HTERT RPE-1 (cell line): ENCODE measurements around the gene IMMP2L.

Experiments used
- in situ Hi-C: fragments of 300-500 bp; cut with MboI; formaldehyde crosslinking; loops from 4 replicates; pipeline ENCODE4 v1.14.3; 2020; ENCODE audit warnings: low sequenced_read_pairs

IMMP2L gene

DNA sequence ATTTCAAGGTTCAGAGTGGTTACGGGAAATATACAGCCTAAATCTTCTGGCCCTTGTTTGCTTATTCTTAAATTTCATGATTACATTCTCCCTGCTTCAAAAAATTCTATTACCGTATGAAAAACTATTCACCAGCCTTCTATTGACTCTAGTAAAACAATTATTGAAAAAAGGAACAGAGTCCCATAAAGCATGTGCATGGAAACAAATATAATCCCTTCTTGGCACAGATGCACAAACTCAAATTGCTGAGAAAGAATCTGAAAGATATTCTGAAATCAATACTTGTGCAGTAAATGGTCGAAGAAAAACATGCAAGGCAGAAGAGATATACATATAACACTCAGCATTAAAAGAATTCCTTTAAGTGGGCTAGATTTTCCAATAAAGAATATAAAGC lies 387.8 kb downstream of the IMMP2L start:
- in situ Hi-C loops: no loop called here

DNA sequence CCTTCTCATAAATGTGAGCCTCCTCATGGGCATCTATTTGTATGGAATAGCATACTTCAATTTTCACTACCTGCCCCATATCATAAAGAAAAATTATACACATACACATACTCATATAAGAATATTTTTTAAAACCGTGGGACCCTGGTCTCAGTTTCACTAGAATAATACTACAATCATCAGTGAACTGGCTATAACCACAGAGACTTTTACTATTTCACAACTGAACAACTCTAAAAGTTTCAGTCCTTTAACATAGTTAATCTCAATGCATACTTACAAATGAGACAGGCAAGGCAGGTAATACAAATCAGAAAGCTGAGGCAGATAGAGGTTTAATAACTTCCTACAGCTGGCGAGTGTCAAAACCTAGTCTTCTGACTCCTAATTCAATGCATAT lies 388.3 kb downstream of the IMMP2L start:
- in situ Hi-C loops: no loop called here

DNA sequence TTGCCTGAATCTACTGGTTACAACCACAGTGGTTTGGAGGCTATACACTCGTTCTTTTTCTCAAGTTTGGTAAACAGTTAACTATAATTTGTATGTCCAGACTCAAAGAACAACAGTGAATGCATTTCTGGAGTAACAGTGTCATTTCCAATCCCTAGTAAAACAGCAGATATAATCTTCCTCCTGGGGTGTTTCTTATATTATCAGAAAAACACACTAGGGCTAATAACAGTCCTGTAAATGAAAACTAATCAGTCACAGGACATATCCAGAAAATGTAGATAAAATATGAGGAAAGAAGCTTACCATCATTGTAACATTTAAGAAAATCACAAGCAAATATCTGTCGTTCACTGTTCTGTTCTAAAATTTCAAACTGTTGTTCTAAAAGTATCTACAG lies 388.8 kb downstream of the IMMP2L start:
- in situ Hi-C loops: no loop called here

DNA sequence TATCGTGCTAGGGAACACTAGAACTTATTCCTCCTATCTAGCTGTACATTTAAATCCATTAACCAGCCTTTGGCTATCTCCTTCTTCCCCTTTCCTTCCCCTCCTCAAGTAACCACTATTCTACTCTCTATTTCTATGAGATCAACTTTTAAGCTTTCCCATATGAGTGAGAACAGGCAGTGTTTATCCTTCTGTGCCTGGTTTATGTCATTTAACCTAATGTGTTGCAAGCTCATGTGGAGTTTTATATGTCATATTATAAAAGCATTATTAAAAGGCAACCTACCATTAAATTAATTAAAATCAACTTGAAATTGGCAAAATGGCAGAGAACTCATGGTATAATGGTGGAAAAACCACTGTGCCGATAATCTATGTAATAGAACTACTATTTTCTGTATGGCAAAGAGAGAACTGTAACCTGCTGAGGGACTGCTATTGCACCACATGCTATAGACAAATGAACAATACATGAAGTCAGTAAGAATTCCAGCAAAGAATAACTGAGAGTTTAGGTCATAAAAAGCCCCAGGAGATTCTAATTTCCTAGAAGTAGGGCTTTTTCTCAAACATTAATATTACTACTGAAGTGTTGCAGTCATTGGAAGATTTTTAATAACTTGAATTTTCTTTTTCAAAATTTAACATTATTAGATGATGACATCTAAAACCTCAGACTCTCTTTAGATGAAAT lies 389.6 kb downstream of the IMMP2L start:
- in situ Hi-C loops: no loop called here

DNA sequence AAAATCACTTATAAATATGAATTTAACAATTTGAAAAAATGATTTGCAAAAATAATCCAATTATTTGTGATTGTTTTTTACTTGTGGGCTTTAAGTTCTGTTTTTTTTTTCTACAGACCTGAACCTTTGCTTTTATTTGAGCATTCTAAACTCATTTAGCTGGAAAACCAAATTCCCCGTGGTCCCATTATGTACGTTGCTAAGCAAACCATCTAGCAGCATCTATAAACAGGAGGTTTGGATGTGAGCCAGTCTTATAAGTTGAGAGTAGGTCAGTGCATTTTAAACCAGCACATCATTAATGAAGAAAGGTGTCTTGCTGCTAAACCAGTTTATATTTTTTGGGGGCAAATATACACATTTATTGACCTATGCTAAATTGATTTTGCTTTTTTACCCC lies 394.1 kb downstream of the IMMP2L start:
- in situ Hi-C loops: no loop called here

DNA sequence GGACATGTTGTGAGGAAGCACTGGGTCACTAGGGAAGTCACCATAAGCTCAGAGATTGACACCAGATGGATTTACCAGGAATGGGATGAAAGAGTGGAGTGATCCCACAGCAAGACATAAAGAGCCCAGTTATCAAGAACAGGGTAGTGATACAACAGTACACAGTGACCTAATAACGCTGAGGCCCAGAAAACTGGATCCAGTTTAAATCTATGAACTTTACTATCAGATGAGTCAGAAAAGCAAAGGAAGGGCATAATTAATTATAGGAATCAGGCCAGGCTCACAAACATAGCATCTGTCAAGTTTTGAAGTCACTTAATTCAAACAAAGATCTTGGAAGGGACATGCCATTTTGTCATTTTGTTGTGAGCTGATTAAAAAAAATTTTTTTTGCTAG lies 397.9 kb downstream of the IMMP2L start:
- in situ Hi-C loops: no loop called here

DNA sequence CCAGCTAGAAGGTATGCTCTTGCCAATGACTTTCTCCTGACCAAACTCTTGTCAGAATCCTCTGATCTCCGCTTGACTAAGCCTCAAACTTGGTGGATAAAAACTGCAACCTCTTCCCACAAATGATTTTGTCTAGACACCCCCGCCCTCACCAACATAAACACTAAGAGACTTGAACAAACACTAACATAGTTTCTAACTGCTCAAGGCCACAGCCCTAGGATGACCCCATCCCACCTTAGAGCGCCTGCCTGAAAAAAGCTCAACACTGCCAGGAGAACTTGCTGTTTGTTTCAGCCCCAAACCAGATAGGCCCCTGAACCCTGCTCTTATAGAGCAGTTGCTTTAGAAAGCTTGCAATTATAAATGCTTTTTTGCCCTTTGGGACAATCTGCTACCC lies 399.6 kb downstream of the IMMP2L start:
- in situ Hi-C loops: no loop called here

DNA sequence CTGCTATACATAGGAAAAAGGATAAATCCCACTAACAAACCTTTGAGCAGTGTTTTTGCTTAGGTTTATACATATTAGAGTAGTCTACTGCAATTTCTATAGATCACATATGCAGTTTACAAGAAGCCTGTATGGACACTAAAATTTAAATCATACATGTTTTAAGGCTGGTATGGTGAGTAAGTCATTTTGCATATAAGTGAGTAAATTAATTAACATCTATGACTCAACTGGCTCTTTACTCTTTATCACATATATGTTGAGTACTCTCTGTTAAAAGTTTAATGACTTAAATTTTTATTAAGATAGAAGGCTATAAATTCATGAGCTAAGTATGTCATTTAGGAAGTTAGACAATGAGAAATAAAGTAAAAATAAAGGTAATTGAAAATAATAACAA lies 402.0 kb downstream of the IMMP2L start:
- in situ Hi-C loops: no loop called here

DNA sequence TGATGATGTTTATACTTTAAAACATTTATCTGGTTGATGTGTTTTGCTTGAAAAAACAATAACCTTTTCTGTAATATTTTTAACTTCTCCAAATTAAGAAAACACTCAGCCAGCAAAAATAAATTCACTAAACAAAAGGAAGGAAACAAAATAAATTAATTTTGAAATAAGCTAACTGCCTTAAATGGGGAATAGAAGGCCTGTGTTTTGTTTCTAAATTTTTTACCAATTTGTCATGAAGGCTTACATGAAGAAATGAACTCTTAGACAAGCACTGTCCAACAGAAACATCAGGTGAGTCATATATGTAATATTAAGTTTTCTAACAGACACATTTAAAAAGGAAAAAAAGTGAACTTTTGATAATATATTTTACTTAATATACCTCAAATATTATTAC lies 402.9 kb downstream of the IMMP2L start:
- in situ Hi-C loops: no loop called here

DNA sequence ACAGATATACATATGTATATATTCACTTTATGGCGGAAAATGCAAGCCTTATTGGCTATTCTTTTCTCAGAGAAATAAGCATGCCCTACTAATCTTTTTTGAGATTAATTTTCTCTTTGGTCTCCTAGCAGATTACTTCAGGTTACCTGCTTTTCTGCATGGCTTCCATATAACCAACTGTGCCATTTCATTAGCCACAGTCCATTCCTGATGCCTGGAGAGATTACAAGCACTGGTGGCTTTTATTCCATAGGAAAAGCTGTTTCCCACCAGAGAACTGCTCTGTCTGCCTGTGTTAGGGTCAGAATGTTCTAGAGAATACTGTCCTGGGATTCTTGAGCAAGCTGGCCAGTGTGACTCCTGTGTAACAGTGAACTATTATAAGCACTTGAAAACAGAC lies 411.6 kb downstream of the IMMP2L start:
- in situ Hi-C loops: no loop called here

DNA sequence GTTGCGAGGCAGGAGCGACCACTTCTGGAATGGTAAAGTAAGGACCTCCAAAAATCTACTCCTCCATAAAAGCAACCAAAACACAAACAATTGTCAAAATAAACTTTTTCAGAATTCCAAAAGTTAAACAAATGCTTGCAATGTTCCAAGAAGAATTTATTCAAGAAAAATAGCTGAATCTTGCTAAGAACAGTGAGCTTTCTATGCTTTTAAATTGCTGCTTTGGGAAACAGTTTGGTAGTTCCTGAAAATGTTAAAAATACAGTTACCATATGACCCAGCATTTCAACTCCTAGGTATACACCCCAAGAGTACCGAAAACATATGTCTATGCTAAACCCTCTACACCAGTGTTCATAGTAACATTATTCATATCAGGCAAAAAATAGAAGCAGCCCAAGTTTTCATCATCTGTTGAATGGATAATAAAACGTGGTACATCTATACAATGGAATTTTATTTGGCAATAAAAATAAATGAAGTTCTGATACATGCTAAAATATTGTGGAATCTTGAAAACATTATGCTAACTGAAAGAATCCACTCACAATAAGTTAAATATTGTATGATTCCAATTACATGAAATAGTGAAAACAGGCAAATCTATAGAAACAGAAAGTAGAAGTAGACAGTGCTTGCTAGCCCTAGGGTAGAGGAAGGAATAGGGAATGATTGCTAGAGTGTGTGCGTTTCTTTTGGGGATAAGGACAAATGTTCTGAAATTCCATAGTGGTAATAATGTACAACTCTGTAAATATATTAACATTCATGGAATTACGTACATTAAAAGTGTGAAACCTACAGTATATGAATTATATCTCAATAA lies 414.4 kb downstream of the IMMP2L start:
- in situ Hi-C loops: no loop called here

DNA sequence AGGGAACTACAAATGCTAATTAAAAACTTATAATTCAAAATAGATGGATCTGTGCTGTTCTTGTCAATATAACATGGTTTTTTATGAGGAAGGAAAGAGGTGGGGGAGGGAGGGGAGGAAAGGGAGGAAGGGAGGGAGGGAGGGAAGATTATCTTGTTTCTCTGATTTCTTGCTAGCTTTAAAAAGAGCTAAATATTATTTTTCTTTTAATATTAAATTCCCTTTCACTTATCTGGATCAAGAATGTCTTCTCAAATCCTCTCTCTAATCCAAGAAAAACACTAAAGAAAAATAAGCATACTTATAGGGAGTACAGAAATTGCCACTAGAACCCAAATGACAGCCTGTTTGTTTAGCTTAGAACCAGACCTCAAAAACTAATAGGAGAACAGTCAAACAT lies 416.2 kb downstream of the IMMP2L start:
- in situ Hi-C loops: no loop called here

DNA sequence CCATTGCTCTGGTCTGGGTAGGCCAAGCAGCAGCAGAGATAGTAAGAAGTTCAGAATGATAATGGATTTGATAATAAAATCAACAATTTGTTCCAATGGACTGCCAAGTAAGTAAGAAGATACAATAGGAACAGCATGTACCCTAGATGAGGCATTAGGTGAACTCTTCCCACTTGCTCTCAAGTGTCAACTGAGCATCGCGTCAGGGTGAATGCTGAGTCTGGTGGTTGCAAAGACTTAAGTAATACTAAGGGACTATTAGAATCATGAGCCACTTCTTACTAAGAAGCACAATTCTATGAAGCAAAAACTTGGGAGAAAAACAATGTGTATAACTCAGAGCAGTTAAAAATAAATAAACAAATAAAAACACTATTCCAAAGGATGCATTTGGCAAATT lies 416.8 kb downstream of the IMMP2L start:
- in situ Hi-C loops: no loop called here

DNA sequence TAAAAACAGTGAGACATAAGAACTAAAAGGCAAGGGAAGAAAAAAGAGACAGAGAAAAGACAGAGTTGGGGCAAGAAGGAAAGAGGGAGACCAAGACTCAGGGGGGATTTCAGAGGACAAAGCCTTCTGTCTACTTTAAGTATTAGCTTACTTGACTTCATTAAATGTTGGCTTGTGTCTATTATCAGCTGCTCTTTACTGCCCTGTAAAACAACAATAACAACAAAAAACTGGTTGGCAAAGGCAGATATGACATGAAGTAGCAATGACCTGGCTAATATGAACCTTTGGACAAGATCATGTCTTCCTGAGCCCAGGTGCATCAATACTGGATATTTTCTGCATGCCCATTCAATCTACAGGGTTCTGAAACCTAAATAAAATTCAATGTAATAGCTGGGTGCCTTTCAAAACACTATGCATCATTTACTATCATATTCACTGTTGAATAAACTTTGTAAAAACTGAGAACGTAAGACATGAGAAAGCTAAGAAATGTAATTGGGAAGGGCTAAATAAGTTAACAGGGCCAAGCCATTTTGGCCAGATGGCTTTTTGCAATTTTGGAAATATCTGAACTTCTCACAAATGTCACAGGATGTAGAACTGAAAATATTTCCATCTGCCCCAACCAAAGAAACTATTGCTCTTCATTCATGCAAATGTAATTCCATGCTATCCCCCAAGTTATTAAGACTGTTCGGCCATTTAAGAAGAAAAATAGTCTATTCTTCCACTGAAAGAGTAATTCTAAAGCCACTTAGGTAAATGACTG lies 422.0 kb downstream of the IMMP2L start:
- in situ Hi-C loops: no loop called here

DNA sequence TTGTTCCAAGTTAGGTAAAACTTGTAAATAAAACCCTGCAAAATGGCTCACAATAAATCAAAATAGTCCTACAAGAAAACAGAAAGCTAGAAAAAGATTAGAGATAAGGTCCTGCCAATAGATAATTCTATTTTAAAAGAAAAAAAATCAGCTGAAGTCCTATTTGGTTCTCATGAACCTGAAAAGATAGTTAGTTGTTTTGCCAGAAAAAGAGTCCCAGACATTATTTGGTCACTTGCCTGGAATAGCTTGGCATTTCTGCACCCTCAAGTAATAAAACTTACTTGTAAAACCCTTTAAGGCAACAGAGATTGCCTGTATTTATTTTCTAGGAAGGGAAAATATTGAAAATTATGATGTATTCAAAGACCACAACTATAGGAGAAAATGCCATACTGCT lies 423.7 kb downstream of the IMMP2L start:
- in situ Hi-C loops: no loop called here

DNA sequence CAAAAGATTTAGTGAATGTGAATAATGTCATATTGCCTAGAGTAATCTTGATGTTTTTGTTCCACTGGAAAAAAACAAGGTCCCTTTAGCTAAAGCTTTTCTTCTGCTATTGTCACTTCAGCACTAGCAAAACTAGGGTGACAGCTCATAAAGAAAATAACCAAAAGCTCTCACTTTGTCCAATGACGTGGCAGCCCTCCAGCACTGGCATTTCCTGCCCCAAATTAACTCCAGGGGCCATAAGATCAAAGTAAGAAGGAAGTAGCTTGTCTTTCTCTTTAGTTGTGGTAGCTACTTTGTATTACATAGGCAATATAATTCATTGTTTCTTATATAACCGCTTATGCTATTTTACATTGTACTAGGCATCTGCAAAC lies 424.1 kb downstream of the IMMP2L start:
- in situ Hi-C loops: no loop called here

DNA sequence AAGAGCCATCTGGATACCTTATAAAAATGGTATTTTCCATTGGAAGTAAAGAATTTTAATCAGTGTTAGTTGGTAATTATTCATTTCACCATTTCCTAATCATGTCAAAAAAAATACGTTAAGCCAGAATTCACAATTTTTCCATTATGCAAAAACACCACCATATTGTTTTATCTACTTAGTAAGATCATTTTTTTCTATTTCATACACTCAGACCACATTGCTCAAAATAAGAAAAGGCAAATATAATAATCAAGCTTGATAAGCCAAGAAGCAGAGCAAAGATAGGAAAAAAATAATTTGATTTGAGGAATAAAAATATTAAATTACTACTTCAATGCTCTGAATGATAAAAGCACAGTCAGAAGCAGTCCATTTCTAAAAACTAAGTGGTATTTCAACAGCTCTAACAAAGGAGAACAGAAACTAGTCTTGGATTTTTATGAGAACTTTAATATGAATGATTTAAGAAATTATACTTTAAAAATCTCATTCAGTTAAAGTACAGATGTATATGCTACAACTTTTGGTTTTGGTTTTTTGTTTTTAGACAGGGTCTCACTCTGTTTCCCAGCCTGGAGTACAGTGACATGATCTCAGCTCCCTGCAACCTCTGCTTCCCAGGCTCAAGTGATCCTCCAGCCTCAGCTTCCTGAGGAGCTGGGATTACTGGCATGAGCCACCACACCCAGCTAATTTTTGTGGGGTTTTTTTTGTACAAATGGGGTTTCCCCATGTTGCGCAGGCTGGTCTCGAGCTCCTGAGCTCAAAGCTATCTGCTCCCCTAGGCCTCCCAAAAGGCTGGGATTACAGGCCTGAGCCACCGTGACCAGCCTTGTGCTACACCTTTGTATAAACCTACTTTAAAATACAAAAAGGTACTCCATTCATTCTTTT lies 424.7 kb downstream of the IMMP2L start:
- in situ Hi-C loops: no loop called here

DNA sequence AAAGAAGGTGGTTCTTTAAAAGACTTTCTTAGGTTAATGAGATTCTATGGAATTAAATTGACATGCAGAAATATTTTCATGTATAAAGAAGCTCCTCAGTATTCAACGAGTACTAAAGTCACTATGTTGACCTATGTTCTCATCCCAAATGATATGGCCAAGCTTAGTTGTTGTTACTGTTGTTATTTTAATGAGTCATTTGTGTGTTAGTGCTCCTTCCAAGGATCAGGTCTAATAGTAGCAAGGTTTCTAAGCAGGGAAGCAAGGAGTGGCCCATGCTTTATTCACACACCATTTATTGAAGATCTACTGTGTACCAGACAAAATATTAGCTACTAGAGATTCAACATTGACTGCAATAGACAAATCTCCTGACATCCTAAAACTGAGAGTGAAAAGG lies 429.5 kb downstream of the IMMP2L start:
- in situ Hi-C loops: no loop called here

DNA sequence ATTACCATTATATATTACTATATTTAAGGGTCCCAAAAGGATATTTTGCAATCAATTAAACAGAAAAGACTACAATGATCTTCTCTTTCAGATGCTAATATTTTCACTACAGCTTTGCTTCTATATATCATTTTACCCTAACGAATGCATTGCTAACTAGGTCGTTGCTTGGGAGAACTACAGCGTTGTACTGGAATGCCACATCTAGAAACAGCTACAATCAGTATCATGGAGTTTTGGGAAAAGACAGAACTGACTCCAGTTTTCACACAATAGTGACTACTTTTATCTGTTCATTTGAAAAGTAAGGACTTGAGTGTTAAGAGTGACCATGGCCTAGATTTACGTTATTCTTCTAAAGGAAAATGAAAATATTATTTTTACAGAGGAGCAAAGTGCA lies 432.9 kb downstream of the IMMP2L start:
- in situ Hi-C loops: no loop called here

DNA sequence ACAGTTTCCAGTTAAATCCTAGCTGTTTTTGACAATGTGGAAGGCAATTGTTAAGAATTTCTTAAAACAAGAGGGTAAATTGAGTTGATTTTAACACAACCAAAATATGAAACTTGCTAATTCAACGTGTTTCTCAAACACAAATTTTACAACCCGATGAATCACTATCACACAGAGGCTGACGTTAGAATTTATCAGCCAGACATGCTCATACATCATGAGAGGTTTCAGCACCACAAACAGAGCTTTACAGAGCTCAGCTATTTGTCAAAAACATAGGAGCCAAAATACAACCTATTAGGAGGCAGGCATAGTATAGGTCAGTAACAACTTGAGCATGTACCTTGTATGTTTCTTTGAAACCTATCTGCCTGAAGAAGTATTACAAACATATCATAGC lies 435.3 kb downstream of the IMMP2L start:
- in situ Hi-C loops: no loop called here

DNA sequence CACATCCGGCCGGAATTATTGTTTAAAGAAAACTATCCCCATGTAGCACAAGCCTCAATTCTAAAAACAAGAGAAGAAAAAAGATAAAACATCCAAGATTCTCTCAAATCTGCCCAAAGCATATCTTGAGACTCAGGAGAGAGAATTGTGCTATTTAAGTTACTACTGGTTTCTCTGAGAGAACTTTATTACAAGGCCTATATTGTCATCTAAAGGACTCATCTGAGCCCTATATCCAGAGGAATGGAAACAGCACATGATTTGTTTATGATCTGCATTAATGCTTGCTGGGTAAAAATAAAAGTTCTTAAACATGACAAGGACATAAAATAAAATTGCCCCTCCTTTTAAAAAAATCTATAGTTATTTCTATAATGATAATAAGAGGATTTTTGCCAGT lies 446.3 kb downstream of the IMMP2L start:
- in situ Hi-C loops: no loop called here
